Measurements from ENCODE around the gene PLAC8. TPM values are rescaled to one million over a fixed set of nuclear protein-coding genes. Genes with fewer than 3 reads are reported as not detected.

The PLAC8 gene
- total and polyA plus RNA-seq, 2 of the 8 experiments (the other 6 are each of a cell fraction or from before 2014, with no cell fraction given) = 0.98 to 1.1 TPM

DNA sequence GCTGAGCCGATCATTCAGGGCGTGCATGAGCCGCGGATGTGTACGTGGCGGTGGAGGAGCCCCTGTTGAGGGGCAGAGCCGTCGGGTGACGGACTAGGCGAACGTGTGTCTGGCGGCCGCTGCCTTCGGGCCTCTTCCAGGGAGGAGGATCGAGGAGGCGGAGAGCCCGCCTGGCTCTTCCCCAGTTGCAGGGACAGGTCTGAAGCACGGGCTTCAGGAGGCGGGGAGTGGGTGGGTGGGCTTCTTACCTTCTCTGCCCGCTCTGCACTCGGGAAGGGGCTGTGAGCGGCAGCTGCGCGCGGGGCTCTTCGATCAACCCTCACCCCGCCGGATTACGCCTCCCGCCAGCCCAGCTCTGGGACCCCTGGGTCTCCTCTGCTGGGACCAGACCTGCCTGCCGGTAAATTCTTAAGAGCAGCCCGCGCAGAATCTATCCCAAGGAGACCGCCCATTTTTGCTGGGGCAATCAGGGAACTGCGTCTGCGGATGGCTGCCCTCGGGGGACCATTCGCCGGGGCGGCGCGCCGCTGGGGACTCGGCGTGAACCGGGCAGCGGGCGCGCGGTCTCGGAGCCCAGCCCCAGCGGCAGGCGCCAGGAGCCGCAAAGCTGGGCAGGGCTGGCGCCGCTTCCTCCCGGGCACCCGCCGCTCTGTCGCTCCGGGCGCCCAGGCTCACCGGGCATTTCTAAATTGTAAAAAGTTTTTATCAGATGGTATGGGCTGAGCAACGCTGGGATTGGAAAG, 4.9 kb downstream of the PLAC8 start (continued):
- TF ChIP-seq ZNF274 (IDR thresholded peaks at IDR 0.05; ENCODE audit: borderline replicate concordance, extremely low read depth, low read length) (no peak), SRF (IDR thresholded peaks at IDR 0.05; ENCODE audit: low read depth, low read length) (no peak), JUND (IDR thresholded peaks at IDR 0.05; ENCODE audit: low read length) (no peak), EGR1 (IDR thresholded peaks at IDR 0.05; ENCODE audit: borderline replicate concordance, low read depth, low read length) (no peak), NANOG (IDR thresholded peaks at IDR 0.05; ENCODE audit: insufficient read depth, low read depth, low read length, poor library complexity, severe bottlenecking) (no peak), TCF12 (IDR thresholded peaks at IDR 0.05; ENCODE audit: low read depth, low read length) (no peak), TAF1 (IDR thresholded peaks at IDR 0.05; ENCODE audit: low read depth, low read length) (peak; percentile 52; the same call in 1 of the 2 replicates), E2F6 (IDR thresholded peaks at IDR 0.05) (no peak; the same call in 1 of the 2 replicates), TBP (IDR thresholded peaks at IDR 0.05; ENCODE audit: low read depth, low read length) (0 out of 2 replicates have a peak, but pooled peaks have one; percentile 9), SP2 (IDR thresholded peaks at IDR 0.05; ENCODE audit: low read length) (no peak), SUZ12 (IDR thresholded peaks at IDR 0.05; ENCODE audit: low read length) (peak; percentile 39; the same call in 1 of the 2 replicates), EZH2 (IDR thresholded peaks at IDR 0.05; ENCODE audit: low read depth, low read length, severe bottlenecking) (no peak), POU5F1 (IDR thresholded peaks at IDR 0.05; ENCODE audit: low read depth, low read length) (no peak), ASH2L (IDR thresholded peaks at IDR 0.05; ENCODE audit: low read length) (peak; percentile 4), BRCA1 (IDR thresholded peaks at IDR 0.05; ENCODE audit: low read depth, low read length) (no peak), RFX5 (IDR thresholded peaks at IDR 0.05; ENCODE audit: borderline replicate concordance, low read depth, low read length) (no peak), CTBP2 (IDR thresholded peaks at IDR 0.05; ENCODE audit: borderline replicate concordance, insufficient read depth, insufficient read length, low read length) (no peak), POLR2A (IDR thresholded peaks at IDR 0.05; ENCODE audit: control extremely low read depth in 1 of 2, low read depth in 2 of 2, low read length in 2 of 2) (peak in 1 of 2 experiments; percentile 50; a peak in 2 of 3 replicates)
- TF ChIP-seq, protein P1, sequence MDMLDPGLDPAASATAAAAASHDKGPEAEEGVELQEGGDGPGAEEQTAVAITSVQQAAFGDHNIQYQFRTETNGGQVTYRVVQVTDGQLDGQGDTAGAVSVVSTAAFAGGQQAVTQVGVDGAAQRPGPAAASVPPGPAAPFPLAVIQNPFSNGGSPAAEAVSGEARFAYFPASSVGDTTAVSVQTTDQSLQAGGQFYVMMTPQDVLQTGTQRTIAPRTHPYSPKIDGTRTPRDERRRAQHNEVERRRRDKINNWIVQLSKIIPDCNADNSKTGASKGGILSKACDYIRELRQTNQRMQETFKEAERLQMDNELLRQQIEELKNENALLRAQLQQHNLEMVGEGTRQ (IDR thresholded peaks at IDR 0.05; ENCODE audit: low read length) = no peak
- TF ChIP-seq, protein P2, sequence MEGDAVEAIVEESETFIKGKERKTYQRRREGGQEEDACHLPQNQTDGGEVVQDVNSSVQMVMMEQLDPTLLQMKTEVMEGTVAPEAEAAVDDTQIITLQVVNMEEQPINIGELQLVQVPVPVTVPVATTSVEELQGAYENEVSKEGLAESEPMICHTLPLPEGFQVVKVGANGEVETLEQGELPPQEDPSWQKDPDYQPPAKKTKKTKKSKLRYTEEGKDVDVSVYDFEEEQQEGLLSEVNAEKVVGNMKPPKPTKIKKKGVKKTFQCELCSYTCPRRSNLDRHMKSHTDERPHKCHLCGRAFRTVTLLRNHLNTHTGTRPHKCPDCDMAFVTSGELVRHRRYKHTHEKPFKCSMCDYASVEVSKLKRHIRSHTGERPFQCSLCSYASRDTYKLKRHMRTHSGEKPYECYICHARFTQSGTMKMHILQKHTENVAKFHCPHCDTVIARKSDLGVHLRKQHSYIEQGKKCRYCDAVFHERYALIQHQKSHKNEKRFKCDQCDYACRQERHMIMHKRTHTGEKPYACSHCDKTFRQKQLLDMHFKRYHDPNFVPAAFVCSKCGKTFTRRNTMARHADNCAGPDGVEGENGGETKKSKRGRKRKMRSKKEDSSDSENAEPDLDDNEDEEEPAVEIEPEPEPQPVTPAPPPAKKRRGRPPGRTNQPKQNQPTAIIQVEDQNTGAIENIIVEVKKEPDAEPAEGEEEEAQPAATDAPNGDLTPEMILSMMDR (IDR thresholded peaks at IDR 0.05; ENCODE audit: control extremely low read depth in 1 of 3, insufficient read depth in 1 of 3, low read depth in 1 of 3, low read length in 3 of 3) = no peak
